Caco-2 (cell line): Measurements from ENCODE around the gene RAPGEFL1. TPM values are rescaled to one million over a fixed set of nuclear protein-coding genes. Genes with fewer than 3 reads are reported as not detected.

ENCODE experiments used
- BruUV-seq: library from RNA; stranded (reverse); fragments of 400-500 nt; replicated peaks from 2 replicates; lab custom pipeline; 2021; lab: Mats Ljungman, UMichigan
- CTCF ChIA-PET: fragments of 300-600 bp; sonication (Branson Sonifier 250); formaldehyde crosslinking; loops from one replicate; lab custom pipeline; 2022; ENCODE audit warnings: antibody characterized with exemption; lab: Charles Lee
- POLR2A ChIA-PET: fragments of 300-600 bp; sonication (Branson Sonifier 250); formaldehyde crosslinking; loops from one replicate; lab custom pipeline; 2022; ENCODE audit warnings: antibody characterized with exemption; lab: Charles Lee
- DNase-seq, 2 experiments: peaks; one replicate each; pipeline versions ENCODE4 v3.0.0 to v3.0.0-alpha.2; 2020 to 2022
- H3K27me3 ChIP-seq: replicated peaks from 2 replicates; pipeline ENCODE4 v1.6.0; 2011; ENCODE audit warnings: low read length; ENCODE audit not compliant: control insufficient read depth, insufficient read depth
- H3K36me3 ChIP-seq: 2 replicates; pipeline ENCODE4 v1.5.1; 2011; ENCODE audit warnings: low read length; ENCODE audit not compliant: control insufficient read depth, insufficient read depth
- H3K4me1 ChIP-seq: fragments of 250-450 bp; sonication (Bioruptor Pico); 2 replicates; pipeline ENCODE4 v1.5.1; 2020; ENCODE audit warnings: mild to moderate bottlenecking
- H3K4me3 ChIP-seq: 2 replicates; pipeline ENCODE4 v1.5.1; 2011; ENCODE audit warnings: low read depth, mild to moderate bottlenecking, control low read depth, low read length
- H3K9me3 ChIP-seq: fragments of 250-450 bp; sonication (Bioruptor Pico); 2 replicates; pipeline ENCODE4 v1.5.1; 2020; ENCODE audit warnings: mild to moderate bottlenecking, moderate library complexity
- H3K27ac Mint-ChIP-seq: one replicate; pipeline ENCODE4 v1.8.0; 2022; ENCODE audit warnings: mixed read lengths; ENCODE audit not compliant: unreplicated experiment
- H3K27me3 Mint-ChIP-seq: one replicate; pipeline ENCODE4 v1.8.0; 2022; ENCODE audit warnings: mixed read lengths; ENCODE audit not compliant: insufficient read depth, unreplicated experiment
- H3K36me3 Mint-ChIP-seq: one replicate; pipeline ENCODE4 v1.8.0; 2022; ENCODE audit warnings: mild to moderate bottlenecking, mixed read lengths; ENCODE audit not compliant: insufficient read depth, unreplicated experiment
- H3K4me1 Mint-ChIP-seq: one replicate; pipeline ENCODE4 v1.8.0; 2022; ENCODE audit warnings: low read depth, mixed read lengths; ENCODE audit not compliant: unreplicated experiment
- H3K4me3 Mint-ChIP-seq: one replicate; pipeline ENCODE4 v1.8.0; 2022; ENCODE audit warnings: mild to moderate bottlenecking, moderate library complexity, mixed read lengths; ENCODE audit not compliant: unreplicated experiment
- H3K9me3 Mint-ChIP-seq: one replicate; pipeline ENCODE4 v1.8.0; 2022; ENCODE audit warnings: mixed read lengths; ENCODE audit not compliant: unreplicated experiment
- CTCF ChIP-seq, 2 experiments: fragments of 200-600 bp in 1 of 2; IDR thresholded peaks; 1 replicate in 1 of 2; 2 replicates in 1 of 2; pipeline versions ENCODE4 v1.5.1 to v1.8.0; 2011 to 2022; ENCODE audit warnings: antibody characterized with exemption in 1 of 2, control low read depth in 1 of 2, inconsistent platforms in 1 of 2, low read depth in 1 of 2, low read length in 1 of 2, mild to moderate bottlenecking in 1 of 2, moderate library complexity in 1 of 2; ENCODE audit not compliant: insufficient read depth in 1 of 2, severe bottlenecking in 1 of 2, unreplicated experiment in 1 of 2
- intact Hi-C: fragments of 100-400 bp; cut with micrococcal nuclease; formaldehyde crosslinking; loops from one replicate; pipeline ENCODE4 v1.10.0; 2022; ENCODE audit not compliant: unreplicated experiment
- total RNA-seq: library from RNA; stranded (reverse); gene quantifications from 2 replicates; pipeline ENCODE4 v1.2.3, GENCODE V29; 2022

The RAPGEFL1 gene
- total RNA-seq, 1 experiment from 2014 or later, result 15.0 TPM

GRCh38 chr17:40173091-40173777 lies 4.0 kb upstream of the RAPGEFL1 start:
- peaks cover 24% of the 10 kb centered on the region for H3K4me1 Mint-ChIP-seq
- no peaks in the 10 kb centered on the region for H3K27me3 ChIP-seq
- ChIA-PET CTCF (no interaction called here), POLR2A (interaction anchor here (0.7 kb wide), 1 partner anchor 46 kb away, joined by 10 read pairs; no protein-coding TSS in a partner anchor)
- H3K27me3 Mint-ChIP-seq, result no peaks in the 10 kb centered on the region
- BruUV-seq, result no TSS peak
- no peaks in the 10 kb centered on the region for H3K9me3 Mint-ChIP-seq
- peaks cover 90% of the 10 kb centered on the region for H3K36me3 Mint-ChIP-seq
- no peak for TF ChIP-seq CTCF (IDR thresholded peaks at IDR 0.05; ENCODE audit: insufficient read depth in 1 of 2, low read depth in 1 of 2, low read length in 1 of 2, severe bottlenecking in 1 of 2, unreplicated experiment in 1 of 2)
- peaks cover 15% of the 10 kb centered on the region for H3K4me1 ChIP-seq
- H3K36me3 ChIP-seq, result peaks cover 7% of the 10 kb centered on the region
- no peak overlapping the region for H3K4me3 ChIP-seq
- H3K9me3 ChIP-seq, result no peaks in the 10 kb centered on the region
- no peak overlapping the region for H3K4me3 Mint-ChIP-seq
- H3K27ac Mint-ChIP-seq, result no peak overlapping the region
- intact Hi-C loops, result no loop called here
- DNase-seq, result no peak

GRCh38 chr17:40173778-40174135 lies 3.5 kb upstream of the RAPGEFL1 start:
- H3K4me3 Mint-ChIP-seq, result no peak overlapping the region
- TF ChIP-seq CTCF (IDR thresholded peaks at IDR 0.05; ENCODE audit: insufficient read depth in 1 of 2, low read depth in 1 of 2, low read length in 1 of 2, severe bottlenecking in 1 of 2, unreplicated experiment in 1 of 2), result no peak
- no peaks in the 10 kb centered on the region for H3K9me3 ChIP-seq
- peaks cover 85% of the 10 kb centered on the region for H3K36me3 Mint-ChIP-seq
- H3K9me3 Mint-ChIP-seq, result no peaks in the 10 kb centered on the region
- no peaks in the 10 kb centered on the region for H3K27me3 Mint-ChIP-seq
- intact Hi-C loops, result no loop called here
- no TSS peak for BruUV-seq
- ChIA-PET POLR2A (interaction anchor here (0.7 kb wide), 2 partner anchors 15 to 46 kb away, joined by 6 to 10 read pairs; no protein-coding TSS in a partner anchor), CTCF (no interaction called here)
- DNase-seq, result no peak
- peaks cover 21% of the 10 kb centered on the region for H3K4me1 Mint-ChIP-seq
- peaks cover 15% of the 10 kb centered on the region for H3K4me1 ChIP-seq
- no peaks in the 10 kb centered on the region for H3K27me3 ChIP-seq
- H3K4me3 ChIP-seq, result no peak overlapping the region
- H3K36me3 ChIP-seq, result peaks cover 7% of the 10 kb centered on the region
- H3K27ac Mint-ChIP-seq, result no peak overlapping the region

GRCh38 chr17:40174514-40174913 lies 2.8 kb upstream of the RAPGEFL1 start:
- CTCF ChIA-PET, result no interaction called here
- H3K4me3 Mint-ChIP-seq, result no peak overlapping the region
- Histone ChIP-seq H3K4me1 (peaks cover 15% of the 10 kb centered on the region), H3K36me3 (peaks cover 7% of the 10 kb centered on the region), H3K4me3 (no peak overlapping the region), H3K9me3 (no peaks in the 10 kb centered on the region), H3K27me3 (no peaks in the 10 kb centered on the region)
- BruUV-seq, result no TSS peak
- no peak for DNase-seq
- no peak for TF ChIP-seq CTCF (IDR thresholded peaks at IDR 0.05; ENCODE audit: insufficient read depth in 1 of 2, low read depth in 1 of 2, low read length in 1 of 2, severe bottlenecking in 1 of 2, unreplicated experiment in 1 of 2)
- peaks cover 21% of the 10 kb centered on the region for H3K4me1 Mint-ChIP-seq
- POLR2A ChIA-PET, result no interaction called here
- peaks cover 78% of the 10 kb centered on the region for H3K36me3 Mint-ChIP-seq
- peak overlapping the region; percentile 63 for H3K27ac Mint-ChIP-seq
- H3K9me3 Mint-ChIP-seq, result no peaks in the 10 kb centered on the region
- no peaks in the 10 kb centered on the region for H3K27me3 Mint-ChIP-seq
- intact Hi-C loops, result no loop called here
